RWPE2 (cell line): ENCODE data around the gene CPXM2.

ENCODE experiments used
- ATAC-seq: fragments of 200-7000 bp; cut with Tn5 transposase; 3 replicates; pipeline ENCODE4 v1.9.1; 2021; ENCODE audit warnings: low read depth
- DNase-seq: peaks from one replicate; pipeline ENCODE4 v3.0.0-alpha.2; 2020; ENCODE audit warnings: low spot score
- H3K27ac ChIP-seq: fragments of 450-650 bp; 2 replicates; pipeline ENCODE4 v1.5.1; 2017; ENCODE audit warnings: mild to moderate bottlenecking; ENCODE audit not compliant: poor library complexity, severe bottlenecking
- H3K27me3 ChIP-seq: fragments of 250-450 bp; sonication (Bioruptor Pico); 2 replicates; pipeline ENCODE4 v1.5.1; 2021; ENCODE audit warnings: mild to moderate bottlenecking, moderate library complexity; ENCODE audit not compliant: insufficient read depth, poor library complexity, severe bottlenecking
- H3K36me3 ChIP-seq: fragments of 250-450 bp; sonication (Bioruptor Pico); 2 replicates; pipeline ENCODE4 v1.5.1; 2020; ENCODE audit warnings: low read depth, mild to moderate bottlenecking, moderate library complexity
- H3K4me1 ChIP-seq: fragments of 250-450 bp; sonication (Bioruptor Pico); 2 replicates; pipeline ENCODE4 v1.5.1; 2021; ENCODE audit warnings: mild to moderate bottlenecking, moderate library complexity; ENCODE audit not compliant: insufficient read depth, poor library complexity, severe bottlenecking
- H3K4me3 ChIP-seq: fragments of 250-450 bp; sonication (Bioruptor Pico); 2 replicates; pipeline ENCODE4 v1.5.1; 2021; ENCODE audit warnings: mild to moderate bottlenecking, moderate library complexity; ENCODE audit not compliant: severe bottlenecking
- H3K9me3 ChIP-seq: fragments of 250-450 bp; sonication (Bioruptor Pico); 2 replicates; pipeline ENCODE4 v1.5.1; 2021; ENCODE audit warnings: mild to moderate bottlenecking, moderate library complexity; ENCODE audit not compliant: severe bottlenecking
- TF ChIP-seq, protein P1 (sequence below): fragments of 450-650 bp; IDR thresholded peaks from one replicate; pipeline ENCODE4 v1.5.1; 2017; ENCODE audit warnings: mild to moderate bottlenecking, moderate library complexity; ENCODE audit not compliant: poor library complexity, severe bottlenecking

The CPXM2 gene

GRCh38 chr10:123848564-123849457 lies 42.8 kb downstream of the CPXM2 start:
- DNase-seq = no peak
- peak overlapping the region; percentile 86 for H3K27ac ChIP-seq
- ATAC-seq = no peak
- peaks cover 32% of the 10 kb centered on the region for H3K4me1 ChIP-seq
- no peaks in the 10 kb centered on the region for H3K27me3 ChIP-seq
- no peak overlapping the region for H3K4me3 ChIP-seq
- H3K9me3 ChIP-seq = no peaks in the 10 kb centered on the region
- no peaks in the 10 kb centered on the region for H3K36me3 ChIP-seq
- TF ChIP-seq, protein P1, sequence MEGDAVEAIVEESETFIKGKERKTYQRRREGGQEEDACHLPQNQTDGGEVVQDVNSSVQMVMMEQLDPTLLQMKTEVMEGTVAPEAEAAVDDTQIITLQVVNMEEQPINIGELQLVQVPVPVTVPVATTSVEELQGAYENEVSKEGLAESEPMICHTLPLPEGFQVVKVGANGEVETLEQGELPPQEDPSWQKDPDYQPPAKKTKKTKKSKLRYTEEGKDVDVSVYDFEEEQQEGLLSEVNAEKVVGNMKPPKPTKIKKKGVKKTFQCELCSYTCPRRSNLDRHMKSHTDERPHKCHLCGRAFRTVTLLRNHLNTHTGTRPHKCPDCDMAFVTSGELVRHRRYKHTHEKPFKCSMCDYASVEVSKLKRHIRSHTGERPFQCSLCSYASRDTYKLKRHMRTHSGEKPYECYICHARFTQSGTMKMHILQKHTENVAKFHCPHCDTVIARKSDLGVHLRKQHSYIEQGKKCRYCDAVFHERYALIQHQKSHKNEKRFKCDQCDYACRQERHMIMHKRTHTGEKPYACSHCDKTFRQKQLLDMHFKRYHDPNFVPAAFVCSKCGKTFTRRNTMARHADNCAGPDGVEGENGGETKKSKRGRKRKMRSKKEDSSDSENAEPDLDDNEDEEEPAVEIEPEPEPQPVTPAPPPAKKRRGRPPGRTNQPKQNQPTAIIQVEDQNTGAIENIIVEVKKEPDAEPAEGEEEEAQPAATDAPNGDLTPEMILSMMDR = no peak

DNA sequence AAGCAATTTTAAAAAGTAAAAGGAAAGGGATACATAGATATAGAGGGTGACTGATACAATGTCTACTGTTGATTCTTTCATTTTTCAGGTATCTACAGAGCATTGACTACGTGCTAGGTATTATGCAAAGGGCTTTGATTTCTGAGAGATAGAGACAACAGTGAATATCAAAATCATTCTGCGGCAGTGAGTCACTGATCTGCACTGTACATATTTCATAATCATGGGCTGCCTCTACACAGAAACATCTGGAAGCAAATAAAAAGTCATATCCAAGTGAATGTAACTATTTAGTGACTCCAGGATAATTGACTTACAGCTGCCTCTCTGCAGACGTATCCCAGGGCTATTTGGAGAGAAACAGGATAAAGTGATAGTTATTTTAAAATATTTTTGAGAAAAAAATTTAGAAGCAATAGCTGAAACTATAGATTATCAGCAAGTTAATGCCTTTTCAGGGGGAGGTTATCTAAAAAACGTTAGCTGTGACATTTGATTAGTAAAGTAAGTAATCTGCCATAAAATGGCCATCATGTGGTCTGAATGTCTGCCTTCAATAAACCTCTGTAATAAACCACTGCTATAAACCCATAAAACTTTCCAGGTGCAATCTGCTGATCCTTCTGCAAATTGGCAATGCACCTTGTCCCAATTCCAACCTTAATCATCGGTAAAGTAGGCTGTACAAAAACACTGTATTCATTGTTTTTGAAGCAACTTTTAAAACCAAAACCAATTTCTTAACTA lies 43.7 kb downstream of the CPXM2 start:
- peaks cover 32% of the 10 kb centered on the region for H3K4me1 ChIP-seq
- peak overlapping the region; percentile 86 for H3K27ac ChIP-seq
- H3K36me3 ChIP-seq = no peaks in the 10 kb centered on the region
- no peaks in the 10 kb centered on the region for H3K9me3 ChIP-seq
- H3K27me3 ChIP-seq = no peaks in the 10 kb centered on the region
- no peak overlapping the region for H3K4me3 ChIP-seq
- DNase-seq (no peak), ATAC-seq (peak; percentile 94)
- TF ChIP-seq, protein P1 = no peak

- no peaks in the 10 kb centered on the region for H3K9me3 ChIP-seq
- TF ChIP-seq, protein P1 = no peak
- no peak overlapping the region for H3K4me3 ChIP-seq
- no peak for ATAC-seq
- no peak overlapping the region for H3K27ac ChIP-seq
- no peaks in the 10 kb centered on the region for H3K27me3 ChIP-seq
- H3K36me3 ChIP-seq = no peaks in the 10 kb centered on the region
- H3K4me1 ChIP-seq = peaks cover 25% of the 10 kb centered on the region
- DNase-seq = no peak
Observed at GRCh38 chr10:123843835-123844234, 47.8 kb downstream of the CPXM2 start.

DNA sequence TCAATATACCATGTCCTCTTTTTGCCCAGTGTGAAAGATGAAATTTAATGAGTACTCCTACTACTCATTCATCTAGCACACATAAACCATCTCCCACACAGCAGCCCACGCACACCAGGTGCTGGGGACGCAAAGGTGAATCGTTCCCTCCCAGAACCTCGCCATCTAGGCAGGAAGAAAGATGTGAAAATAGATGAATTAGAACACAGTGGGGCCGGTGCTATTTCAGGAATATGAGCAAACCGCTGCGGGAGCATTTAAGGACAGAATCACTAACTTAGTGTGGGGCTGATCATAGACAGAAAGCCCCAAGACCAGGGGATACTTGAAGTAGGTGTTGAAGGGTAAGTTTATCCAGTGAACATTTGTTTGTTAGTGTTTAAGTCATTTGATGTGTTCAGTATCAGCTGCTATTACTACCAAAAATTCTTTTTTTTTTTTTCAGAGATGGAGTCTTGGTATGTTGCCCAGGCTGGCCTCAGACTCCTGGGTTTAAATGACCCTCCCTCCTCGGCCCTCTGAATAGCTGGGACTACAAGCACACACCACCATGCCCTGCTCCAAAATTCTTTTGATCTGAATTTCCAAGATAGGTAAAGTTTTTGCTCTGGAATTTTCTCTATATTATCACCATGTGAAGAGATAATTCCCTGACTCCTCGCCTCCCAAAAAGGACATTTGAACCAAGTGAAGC lies 48.8 kb downstream of the CPXM2 start:
- TF ChIP-seq, protein P1 = no peak
- no peaks in the 10 kb centered on the region for H3K36me3 ChIP-seq
- H3K27ac ChIP-seq = no peak overlapping the region
- no peaks in the 10 kb centered on the region for H3K27me3 ChIP-seq
- H3K4me1 ChIP-seq = peaks cover 15% of the 10 kb centered on the region
- no peaks in the 10 kb centered on the region for H3K9me3 ChIP-seq
- ATAC-seq = no peak
- no peak for DNase-seq
- no peak overlapping the region for H3K4me3 ChIP-seq
